HG03457 (cell line): Measurements from ENCODE around the gene MID1IP1.
A peak's percentile ranks its signal among the peaks of the same experiment; 100 is the strongest.

Experiments used
- ATAC-seq: cut with Tn5 transposase; IDR thresholded peaks from one replicate; pipeline ENCODE4 v1.9.1; 2021; ENCODE audit warnings: moderate number of reproducible peaks; ENCODE audit not compliant: unreplicated experiment

Gene MID1IP1, protein sequence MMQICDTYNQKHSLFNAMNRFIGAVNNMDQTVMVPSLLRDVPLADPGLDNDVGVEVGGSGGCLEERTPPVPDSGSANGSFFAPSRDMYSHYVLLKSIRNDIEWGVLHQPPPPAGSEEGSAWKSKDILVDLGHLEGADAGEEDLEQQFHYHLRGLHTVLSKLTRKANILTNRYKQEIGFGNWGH

DNA sequence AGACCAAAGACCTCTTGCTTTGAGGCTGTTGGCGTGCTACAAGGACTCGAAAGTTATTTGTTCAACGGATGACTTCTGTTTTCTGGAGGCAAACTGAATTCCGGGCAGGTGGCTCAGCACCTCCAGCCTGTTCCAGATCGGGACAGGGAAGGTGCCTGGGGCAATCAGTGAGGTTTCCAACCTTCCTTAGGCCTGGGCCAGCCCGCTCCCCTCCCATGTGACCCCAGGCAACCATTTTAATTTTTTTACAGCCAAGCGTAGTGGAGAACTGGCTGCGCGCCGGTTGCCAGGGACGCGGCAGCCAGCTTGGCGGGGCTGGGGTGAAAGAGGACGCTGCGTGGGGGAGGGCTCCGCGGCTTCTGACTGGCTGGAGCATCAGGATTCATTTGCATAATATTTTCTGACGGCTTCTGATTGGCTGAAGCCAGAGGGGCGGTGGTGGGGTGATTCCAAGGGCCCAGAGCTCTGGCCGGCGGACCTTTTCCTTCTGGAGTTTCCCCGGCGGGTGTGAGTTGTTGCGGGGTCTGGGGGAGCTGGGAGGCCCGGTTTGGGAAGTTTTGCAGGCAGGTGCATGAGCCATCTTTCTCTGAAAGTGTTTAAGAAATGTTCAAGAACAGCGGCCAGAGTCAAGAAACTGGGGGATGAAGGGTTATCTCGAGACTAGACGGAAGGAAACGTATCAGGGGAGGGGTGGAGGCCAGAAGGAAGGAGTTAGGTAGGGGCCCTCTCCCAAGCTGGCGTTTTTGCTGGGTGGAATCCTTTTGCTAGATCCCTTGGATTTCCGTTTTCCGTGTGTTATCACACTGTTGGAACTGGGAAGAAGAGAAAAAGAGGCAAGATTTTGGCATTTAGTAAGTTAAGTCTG, at the start of gene MID1IP1:
TSS of gene MID1IP1 (plus strand) at position 479 of the 865 bp plus-strand sequence. CDS start 3,488 bp downstream, outside the sequence.
- peak; percentile 45 for ATAC-seq

DNA sequence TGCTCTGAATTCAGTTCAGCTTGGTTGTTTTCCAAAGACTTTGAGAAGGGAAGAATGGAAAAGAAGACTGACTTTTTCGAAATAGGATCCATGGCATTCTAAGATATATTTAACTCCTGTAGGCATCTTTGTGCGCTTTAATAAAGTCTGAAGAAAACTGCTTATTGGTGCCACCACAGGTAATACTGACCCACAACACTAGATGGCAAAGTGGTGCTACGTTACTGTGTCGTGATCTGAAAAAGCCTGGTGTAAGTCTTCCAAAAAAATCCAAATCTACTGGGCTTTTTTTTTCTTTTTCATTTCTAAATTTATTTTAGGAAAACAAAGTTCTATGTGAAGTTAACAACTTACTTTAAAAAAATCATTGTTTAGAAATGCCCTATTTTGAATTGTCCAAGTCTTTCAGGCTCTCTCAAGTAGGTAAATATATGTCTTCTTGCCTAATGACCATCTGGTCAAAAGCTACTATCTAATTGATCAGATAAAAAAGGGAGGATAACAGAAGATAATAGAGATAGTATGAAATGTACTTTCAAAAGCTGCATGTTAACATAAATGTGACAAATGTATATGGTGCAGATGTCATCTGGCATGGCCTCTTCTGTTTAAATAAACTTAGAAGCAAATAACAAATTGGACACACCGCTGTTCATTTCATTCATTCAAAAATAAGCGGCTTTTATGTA, 47.0 kb upstream of the MID1IP1 start:
- ATAC-seq, result no peak

DNA sequence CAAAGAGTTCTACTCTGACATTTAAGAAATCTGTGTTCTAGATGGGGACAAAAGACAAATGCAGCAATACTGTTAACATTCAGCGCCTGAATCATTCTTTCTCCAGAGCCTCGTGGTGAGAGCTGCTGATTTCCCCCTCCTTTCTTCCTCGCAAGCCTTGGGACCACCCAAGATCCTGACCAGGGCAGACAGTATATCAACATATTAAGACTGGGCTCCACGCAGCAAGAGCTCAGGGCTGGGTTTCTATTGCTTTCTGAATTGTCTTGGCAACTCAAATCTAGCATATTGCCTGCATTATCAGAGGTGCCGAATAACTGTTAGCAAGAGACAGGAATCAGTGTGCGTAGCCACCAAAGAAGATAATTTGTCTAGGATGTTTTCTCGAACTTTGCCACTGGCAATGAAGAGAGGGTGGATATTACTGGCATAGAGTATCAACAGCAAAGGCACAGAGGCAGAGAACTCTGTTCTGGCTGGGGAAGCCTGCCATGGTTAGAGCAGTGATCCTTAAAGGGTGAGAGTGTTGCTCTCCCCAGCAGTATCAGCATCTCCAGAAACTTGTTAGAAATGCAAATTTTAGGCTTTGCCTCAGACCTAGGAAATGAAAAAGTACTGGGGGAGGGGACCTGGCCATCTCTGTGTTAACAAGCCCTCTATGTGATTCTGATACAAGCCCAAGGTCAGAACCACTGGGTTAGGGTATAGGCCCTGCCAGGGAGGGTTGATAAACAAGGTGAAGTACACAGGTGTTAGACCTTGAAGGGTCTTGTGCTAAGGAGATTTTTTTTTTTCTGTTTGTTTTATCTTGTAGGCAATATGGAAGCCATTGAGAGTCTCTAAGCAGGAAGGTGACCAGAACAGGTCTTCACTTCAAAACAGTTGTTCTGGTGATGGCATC, 46.2 kb upstream of the MID1IP1 start:
- no peak for ATAC-seq

DNA sequence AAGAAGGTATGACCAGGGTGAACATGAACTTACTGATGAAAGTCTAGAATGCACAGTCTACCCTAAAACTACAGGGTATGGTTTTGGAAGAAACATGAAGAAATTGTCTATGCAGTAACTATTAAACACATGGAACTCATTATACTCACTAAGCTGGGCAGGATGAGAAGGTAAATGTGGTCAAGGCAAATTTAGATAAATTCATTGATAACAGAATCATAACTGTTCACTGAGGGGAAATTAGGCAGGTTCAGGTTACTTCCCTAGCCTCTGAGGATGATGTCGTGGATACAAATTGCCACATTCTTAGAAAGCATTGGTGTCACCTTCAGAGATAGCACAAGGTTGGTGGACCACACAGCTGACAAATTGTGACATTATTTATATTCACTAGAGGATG, 40.4 kb upstream of the MID1IP1 start:
- no peak for ATAC-seq

DNA sequence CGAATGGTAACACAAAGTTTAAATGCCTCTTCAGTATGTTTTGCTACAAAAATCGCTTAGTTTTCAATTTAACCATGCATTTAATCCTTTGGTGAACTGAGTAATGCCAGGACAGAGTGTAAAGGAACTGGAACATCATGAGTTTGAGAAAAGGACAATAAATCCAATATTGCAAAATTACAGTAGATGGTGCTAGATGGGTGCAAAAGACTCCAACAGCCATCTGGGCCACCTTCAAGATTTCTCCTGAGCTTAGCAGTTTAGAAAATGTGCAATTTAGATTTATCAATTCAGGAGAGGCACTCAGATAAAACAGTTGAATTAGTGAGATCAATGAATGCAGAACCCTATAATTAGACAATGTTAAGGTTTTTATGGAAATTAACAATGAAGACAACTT, 33.2 kb upstream of the MID1IP1 start:
- ATAC-seq, result no peak

DNA sequence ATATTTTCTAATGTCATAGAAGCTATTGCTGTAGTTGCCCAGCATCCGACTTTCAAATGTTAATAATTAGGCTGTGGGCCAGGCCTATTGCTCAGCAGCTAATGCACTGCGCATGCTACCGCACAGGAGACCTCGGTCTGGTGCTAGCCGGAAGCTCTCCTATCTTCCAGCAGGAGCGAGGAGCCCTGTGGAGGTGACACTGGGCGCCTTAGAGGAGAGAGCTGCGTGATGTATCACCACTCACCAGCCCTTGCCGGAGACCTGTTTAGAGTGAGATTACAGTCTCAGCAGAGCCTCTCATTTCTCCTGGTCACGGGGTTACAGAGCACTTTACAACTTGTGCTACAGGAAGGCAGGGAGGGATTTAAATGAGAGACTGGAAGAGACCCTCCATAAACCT, 31.1 kb upstream of the MID1IP1 start:
- no peak for ATAC-seq

DNA sequence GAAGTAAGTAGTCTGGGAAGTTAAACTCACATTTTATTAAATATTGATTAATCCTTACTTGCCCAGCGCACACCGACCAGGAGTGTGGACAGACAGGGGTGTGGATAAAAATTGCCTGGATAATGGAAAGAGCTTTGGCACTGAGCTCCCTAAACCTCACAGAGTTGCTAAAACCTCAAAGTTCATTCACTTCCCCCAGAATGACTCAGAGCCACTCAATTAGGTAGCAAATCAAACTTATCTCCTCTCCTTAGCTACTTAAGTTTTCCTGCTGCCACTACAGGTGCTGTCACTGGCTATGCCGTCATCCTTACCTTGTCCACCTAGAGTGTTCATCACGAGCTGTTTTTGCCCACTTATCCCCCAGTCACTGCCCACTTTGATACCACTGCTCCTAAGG, 27.0 kb upstream of the MID1IP1 start:
- no peak for ATAC-seq

DNA sequence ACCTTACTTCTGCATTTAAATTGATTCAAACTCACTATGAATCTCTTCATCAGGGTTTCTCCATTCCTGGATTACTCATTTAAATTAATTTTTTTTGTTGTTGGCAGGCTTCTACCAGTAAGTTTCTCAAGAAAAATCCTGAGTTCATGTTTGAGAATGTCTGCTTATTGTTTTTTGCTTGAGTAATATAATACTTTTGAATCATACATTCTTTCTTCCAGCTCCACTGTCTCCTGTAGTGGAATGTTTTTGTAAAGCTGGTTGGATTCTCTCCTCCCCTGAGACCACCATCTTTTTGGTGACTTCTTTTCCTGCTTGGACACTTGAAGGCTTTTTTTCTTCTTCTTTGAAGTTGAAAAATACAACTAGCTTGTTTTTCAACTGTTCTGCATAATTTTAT, 4.3 kb upstream of the MID1IP1 start:
- no peak for ATAC-seq

DNA sequence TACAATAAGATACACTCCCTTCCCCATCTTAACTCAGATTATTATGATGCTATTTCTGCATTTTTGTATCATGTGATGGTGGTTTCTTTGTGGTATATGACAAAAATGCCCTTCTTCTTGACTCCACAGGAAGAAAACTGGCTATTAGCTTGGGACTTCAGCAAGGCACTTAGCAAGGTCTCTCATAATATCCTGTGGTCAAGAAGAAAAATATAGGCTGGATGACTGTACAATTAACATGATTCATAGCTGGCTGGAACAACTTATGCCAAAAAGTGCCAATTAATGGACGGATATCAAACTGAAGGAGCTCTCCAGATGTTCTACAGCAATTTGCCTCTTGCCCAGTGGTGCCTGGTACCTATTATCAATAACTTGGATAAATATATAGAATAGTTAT, 2.3 kb upstream of the MID1IP1 start:
- ATAC-seq, result no peak

DNA sequence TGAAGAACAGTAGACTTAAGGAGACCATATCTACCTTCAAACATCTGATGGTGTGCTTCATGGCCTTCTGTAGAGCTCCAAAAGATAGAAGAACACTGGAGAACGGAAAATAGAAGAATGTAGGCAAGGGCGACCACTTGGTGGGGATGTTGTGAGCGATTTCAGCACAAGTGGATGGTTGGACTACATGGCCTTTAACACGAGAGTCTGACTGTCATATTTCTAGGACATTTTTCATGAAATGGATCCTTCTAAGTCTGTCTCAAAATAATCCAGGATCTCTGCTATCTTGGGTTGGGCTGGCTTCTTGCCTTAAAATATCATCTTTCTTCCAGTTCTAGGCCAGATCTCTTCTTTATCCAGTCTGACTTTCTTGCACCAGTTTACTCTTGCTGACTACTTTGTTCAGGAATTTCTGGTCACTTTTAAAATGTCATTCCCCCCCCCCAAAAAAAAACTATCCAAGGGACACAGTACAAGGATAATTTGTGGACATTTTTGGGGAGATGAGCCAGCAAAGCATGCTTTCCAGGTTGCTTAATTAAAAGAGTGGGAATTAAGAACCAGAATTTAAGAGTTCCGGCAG, 1.2 kb upstream of the MID1IP1 start:
- ATAC-seq, result no peak

DNA sequence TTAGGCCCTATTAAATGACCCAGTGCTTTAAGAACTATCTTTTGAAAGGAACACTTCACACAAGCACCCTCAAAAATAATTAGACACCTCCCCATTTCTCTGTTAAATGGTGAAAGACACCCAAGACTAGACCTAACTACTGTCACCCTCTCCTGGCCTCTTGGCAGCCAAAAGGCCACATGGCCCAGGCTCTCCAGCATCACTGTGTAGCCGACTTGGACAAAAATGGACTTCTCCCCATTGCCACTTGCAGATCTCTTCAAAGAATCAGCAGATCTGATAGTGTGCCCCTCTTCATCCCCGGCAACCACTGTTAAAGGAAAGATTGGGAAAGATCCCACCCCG, 2.0 kb downstream of the MID1IP1 start:
- no peak for ATAC-seq

DNA sequence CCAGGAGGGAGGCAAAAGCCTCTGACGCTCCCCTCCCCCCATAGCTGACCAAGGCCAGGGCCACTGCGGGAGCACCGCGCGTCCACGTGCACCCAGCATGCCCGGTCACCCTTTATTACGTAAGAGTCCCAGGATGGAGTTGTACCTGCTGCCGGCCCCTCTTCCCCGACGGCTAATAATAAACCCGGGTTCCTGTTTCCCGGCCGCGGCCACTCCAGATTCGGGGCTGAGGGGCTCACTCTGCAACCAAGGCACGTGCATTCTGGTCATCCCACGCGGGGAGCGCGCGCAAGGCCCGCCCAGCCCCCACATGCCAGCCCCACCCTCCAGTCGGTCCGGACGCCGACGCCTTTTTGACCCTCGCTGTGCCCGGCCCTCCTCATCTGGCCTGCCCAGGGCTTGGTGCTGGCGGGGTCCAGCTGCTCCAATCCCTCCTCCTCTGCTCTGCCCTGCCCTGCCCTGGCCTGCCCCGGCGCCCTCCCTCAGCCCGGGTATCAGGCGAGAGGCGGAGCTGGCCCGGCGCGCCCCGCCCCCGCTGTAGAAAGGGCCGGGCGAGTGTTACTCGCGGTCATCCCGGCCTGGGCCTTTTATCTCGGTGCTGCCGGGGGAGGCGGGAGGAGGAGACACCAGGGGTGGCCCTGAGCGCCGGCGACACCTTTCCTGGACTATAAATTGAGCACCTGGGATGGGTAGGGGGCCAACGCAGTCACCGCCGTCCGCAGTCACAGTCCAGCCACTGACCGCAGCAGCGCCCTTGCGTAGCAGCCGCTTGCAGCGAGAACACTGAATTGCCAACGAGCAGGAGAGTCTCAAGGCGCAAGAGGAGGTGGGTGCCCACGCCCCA, 2.6 kb downstream of the MID1IP1 start:
- no peak for ATAC-seq

DNA sequence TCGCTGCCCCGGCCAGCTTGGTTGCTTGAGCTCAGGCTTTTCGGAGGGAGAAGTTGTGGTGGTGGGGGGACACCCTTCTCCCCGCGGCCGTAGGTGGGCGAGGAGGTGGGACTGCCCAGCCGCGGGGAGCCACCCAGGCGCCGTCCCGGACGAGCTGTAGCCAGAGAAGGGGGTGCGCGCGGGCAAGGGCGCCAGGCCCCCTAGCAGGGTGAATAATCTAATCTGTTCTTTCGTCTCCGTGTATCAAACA, 3.1 kb downstream of the MID1IP1 start:
- no peak for ATAC-seq

DNA sequence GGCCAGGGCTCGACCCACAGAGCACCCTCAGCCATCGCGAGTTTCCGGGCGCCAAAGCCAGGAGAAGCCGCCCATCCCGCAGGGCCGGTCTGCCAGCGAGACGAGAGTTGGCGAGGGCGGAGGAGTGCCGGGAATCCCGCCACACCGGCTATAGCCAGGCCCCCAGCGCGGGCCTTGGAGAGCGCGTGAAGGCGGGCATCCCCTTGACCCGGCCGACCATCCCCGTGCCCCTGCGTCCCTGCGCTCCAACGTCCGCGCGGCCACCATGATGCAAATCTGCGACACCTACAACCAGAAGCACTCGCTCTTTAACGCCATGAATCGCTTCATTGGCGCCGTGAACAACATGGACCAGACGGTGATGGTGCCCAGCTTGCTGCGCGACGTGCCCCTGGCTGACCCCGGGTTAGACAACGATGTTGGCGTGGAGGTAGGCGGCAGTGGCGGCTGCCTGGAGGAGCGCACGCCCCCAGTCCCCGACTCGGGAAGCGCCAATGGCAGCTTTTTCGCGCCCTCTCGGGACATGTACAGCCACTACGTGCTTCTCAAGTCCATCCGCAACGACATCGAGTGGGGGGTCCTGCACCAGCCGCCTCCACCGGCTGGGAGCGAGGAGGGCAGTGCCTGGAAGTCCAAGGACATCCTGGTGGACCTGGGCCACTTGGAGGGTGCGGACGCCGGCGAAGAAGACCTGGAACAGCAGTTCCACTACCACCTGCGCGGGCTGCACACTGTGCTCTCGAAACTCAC, 3.6 kb downstream of the MID1IP1 start:
- ATAC-seq, result no peak

DNA sequence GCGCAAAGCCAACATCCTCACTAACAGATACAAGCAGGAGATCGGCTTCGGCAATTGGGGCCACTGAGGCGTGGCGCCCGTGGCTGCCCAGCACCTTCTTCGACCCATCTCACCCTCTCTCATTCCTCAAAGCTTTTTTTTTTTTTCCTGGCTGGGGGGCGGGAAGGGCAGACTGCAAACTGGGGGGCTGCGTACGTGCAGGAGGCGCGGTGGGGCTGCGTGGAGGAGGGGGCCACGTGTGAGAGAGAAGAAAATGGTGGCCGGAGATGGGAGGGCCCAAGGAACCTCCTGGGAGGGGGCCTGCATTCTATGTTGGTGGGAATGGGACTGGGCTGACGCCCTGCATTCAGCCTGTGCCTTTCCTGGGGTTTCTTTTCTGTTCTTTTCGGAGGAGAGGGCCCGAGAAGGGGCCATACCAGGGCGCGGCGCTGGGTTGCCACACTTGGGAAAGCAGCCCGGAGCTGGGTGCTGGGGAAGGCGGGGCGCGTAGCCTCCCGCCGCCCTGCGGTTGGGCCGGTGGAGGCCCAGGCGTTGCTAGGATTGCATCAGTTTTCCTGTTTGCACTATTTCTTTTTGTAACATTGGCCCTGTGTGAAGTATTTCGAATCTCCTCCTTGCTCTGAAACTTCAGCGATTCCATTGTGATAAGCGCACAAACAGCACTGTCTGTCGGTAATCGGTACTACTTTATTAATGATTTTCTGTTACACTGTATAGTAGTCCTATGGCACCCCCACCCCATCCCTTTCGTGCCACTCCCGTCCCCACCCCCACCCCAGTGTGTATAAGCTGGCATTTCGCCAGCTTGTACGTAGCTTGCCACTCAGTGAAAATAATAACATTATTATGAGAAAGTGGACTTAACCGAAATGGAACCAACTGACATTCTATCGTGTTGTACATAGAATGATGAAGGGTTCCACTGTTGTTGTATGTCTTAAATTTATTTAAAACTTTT, 4.5 kb downstream of the MID1IP1 start:
- ATAC-seq, result no peak

DNA sequence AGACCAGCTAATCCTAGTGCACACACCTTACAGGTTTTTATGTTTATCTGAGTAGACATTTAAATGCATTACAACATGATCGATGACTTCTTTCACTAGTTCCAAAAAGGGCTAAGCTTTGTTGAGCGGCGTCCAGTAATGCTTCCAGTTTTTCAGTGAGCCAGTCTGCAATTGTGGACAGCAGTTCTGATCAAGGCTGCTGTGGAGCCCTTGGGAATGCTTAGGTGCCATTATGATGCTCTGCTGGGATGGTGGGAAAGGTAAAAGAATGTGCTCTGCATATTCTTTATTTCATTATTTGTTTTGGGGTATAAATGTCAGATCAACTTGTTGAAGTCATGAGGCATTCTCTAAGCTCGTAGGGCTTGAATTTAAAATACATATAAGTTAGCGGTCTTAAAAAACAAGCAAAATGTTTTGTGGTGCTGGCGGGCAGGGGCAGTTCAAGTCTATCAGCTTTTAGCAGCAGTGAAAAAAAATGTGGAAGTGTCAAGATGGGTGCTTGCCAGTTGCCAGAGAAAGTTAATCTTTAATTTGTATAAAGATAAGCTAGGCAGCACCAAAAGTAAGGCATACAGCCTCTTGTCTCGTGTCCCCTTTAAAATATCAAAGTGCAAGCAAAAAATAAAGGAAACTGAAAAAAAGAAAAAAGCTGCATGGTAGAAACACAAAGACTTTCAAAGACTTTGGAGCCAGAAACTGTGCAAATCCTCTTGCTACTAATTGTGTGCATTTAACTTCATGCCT, 5.8 kb downstream of the MID1IP1 start:
- ATAC-seq, result no peak

DNA sequence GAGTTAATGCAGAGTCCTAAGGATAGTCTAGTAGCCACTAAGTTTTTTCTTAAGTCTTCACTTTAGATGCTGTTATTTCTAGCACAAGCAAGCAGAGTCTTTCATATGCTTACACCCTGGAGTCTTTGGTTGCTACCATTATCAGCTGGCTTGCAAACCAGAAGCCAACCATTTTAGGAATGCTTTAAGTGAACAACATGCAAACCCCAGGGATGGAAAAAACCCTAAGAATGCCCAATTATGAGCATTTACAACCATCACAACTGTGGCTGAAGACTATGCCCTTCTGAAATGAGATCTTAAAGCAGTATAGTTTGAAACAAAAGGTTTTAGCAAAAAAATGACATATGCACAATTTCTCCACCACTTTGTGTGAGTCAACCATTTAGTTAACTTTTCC, 6.6 kb downstream of the MID1IP1 start:
- ATAC-seq, result no peak
